Body of pancreas (tissue), 4 donors: ENCODE results near the gene WSB2. TPM values are rescaled to one million over a fixed set of nuclear protein-coding genes. Genes with fewer than 3 reads are reported as not detected.

ENCODE experiments used
- ATAC-seq: fragments of 150-250 bp; one replicate; pipeline ENCODE4 v1.9.1; 2016
- DNase-seq, 4 donors: peaks; one replicate each; pipeline ENCODE4 v3.0.0-alpha.2; 2019
- H3K27ac ChIP-seq, 4 donors: fragments of 200-600 bp; sonication (generic); 1 replicate in 3 of 4; 2 replicates in 1 of 4; pipeline versions ENCODE4 v1.5.1 to v1.6.1; 2016 to 2019; ENCODE audit warnings: mild to moderate bottlenecking in 1 of 4, mixed read lengths in 1 of 4, moderate library complexity in 1 of 4
- H3K27me3 ChIP-seq, 2 donors: fragments of 200-600 bp; sonication (generic); one replicate each; pipeline ENCODE4 v1.6.0; 2016; ENCODE audit warnings: mild to moderate bottlenecking in 1 of 2
- H3K36me3 ChIP-seq, 2 donors: fragments of 200-600 bp; sonication (generic); replicated peaks in 1 of 2; 2 replicates each; pipeline ENCODE4 v1.5.1; 2016; ENCODE audit warnings: low read depth in 2 of 2; ENCODE audit not compliant: insufficient read depth in 1 of 2
- H3K4me1 ChIP-seq: fragments of 200-600 bp; sonication (generic); one replicate; pipeline ENCODE4 v1.6.0; 2016
- H3K4me3 ChIP-seq, 2 donors: fragments of 200-600 bp; sonication (generic); 1 replicate in 1 of 2; 2 replicates in 1 of 2; pipeline ENCODE4 v1.5.1; 2016 to 2019
- H3K9me3 ChIP-seq, 3 donors: fragments of 200-600 bp; sonication (generic); 1 replicate in 2 of 3; 2 replicates in 1 of 3; pipeline ENCODE4 v1.5.1; 2016
- POLR2A ChIP-seq, 3 donors: fragments of 450-650 bp; IDR thresholded peaks; one replicate each; pipeline ENCODE4 v1.6.1; 2016; ENCODE audit warnings: antibody characterized with exemption in 3 of 3, mild to moderate bottlenecking in 2 of 3
- WGBS, 2 donors: methylation state at CpG; one replicate each; pipeline ENCODE4 v1.1.5; 2017; 5-methylcytosine and 5-hydroxymethylcytosine counted together
- intact Hi-C: fragments of 100-400 bp; cut with DNase I; formaldehyde crosslinking; loops from one replicate; pipeline ENCODE4 v1.15.1; 2023
- total RNA-seq, 2 donors: library from RNA; depleted of rRNA; stranded (reverse); fragments of >200 nt; gene quantifications; one replicate each; pipeline ENCODE4 v1.1.0, GENCODE V29; 2016
- TF ChIP-seq, protein P1 (sequence below), 7 experiments: fragments of 450-650 bp in 4 of 7; fragments of 200-600 bp in 3 of 7; sonication (generic) in 3 of 7; IDR thresholded peaks; one replicate each; pipeline ENCODE4 v1.5.1; 2016 to 2019; ENCODE audit warnings: antibody characterized with exemption in 7 of 7

The WSB2 gene
- total RNA-seq, 2 donors from 2014 or later, result 28.7 to 48.0 TPM

DNA sequence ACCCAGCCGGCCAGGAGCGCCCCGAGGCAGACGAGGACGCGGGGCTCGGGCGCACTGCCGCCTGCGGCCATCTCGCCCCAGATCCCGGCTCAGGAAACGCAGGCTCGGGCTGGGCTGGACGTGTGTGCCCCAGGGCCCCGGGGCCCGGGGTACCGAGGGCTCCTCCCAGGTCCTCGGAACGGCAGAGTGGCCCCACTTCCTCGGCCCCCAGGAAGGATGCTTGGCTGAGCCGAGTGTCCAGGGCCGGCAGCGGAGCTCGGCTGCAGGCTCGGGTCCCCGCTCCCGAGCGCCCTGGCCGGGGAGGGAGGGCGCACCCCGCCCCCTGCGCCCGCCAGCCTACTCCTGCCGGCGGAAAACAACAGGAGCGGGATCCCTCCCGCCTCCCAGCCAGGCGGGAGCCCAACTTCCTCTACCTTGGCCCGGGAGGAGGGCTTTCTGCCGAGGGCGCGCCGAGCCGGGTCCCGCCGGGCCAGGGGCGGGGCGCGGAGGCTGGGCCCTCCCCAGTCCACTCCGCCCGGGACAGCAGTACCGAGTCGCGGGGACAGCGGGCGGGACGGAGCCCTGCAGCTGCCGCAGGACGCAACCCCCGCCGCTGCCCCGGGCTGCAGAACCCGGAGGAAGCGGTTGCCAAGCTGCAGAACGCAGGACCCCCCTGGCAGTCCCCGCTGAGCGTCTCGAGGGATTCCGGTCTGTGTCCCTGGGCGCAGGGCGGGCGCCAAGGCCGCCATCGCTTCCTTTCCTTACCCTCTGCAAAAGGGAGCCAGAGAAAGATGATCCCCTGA is 42.8 kb upstream of the WSB2 start, which contains the start of gene VSIG10:
VSIG10 (minus strand) TSS at position 411 of the 782 bp plus-strand sequence; CDS start at position 71, 340 bp downstream.
- intact Hi-C loops, result no loop called here
- H3K27me3 ChIP-seq, result no peaks in the 10 kb centered on the region
- H3K36me3 ChIP-seq, result no peaks in the 10 kb centered on the region
- peaks cover 9% of the 10 kb centered on the region for H3K4me1 ChIP-seq
- peak; percentile 78 to 82 (median 78) for TF ChIP-seq POLR2A (IDR thresholded peaks at IDR 0.05)
- TF ChIP-seq, protein P1, sequence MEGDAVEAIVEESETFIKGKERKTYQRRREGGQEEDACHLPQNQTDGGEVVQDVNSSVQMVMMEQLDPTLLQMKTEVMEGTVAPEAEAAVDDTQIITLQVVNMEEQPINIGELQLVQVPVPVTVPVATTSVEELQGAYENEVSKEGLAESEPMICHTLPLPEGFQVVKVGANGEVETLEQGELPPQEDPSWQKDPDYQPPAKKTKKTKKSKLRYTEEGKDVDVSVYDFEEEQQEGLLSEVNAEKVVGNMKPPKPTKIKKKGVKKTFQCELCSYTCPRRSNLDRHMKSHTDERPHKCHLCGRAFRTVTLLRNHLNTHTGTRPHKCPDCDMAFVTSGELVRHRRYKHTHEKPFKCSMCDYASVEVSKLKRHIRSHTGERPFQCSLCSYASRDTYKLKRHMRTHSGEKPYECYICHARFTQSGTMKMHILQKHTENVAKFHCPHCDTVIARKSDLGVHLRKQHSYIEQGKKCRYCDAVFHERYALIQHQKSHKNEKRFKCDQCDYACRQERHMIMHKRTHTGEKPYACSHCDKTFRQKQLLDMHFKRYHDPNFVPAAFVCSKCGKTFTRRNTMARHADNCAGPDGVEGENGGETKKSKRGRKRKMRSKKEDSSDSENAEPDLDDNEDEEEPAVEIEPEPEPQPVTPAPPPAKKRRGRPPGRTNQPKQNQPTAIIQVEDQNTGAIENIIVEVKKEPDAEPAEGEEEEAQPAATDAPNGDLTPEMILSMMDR (IDR thresholded peaks at IDR 0.05), result peak in 2 of 7 experiments; percentile 16 to 17
- ATAC-seq (peak; percentile 93), DNase-seq (peak; percentile 77 to 85 (median 82))
- H3K4me3 ChIP-seq, result peak within 1 kb of the TSS; percentile 85 to 88
- WGBS, 2 donors, result 0% methylated on average over 3 to 71 of the region's 75 CpGs
- no peaks in the 10 kb centered on the region for H3K9me3 ChIP-seq
- H3K27ac ChIP-seq, result peak within 1 kb of the TSS; percentile 70 to 92 (median 82)

DNA sequence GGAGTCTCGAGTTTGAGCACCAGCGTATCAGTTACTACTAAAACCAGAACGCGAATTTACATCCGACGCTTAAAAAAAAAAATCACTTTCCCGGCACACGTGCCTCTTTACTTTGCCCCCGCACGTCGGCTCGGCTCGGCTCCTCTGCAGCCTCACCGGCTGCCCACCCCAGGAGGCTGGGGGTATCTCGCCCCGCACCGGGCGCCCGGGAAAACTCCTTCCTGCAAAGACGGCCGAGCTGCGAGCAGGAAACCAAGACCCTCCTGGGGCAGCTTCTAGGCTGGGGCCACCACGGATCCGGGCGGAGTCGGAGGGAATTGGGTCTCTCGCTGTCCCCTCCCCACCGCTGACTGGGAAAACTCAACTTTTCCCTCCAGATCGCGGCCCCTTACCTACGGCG is 42.2 kb upstream of the WSB2 start:
- Histone ChIP-seq H3K9me3 (no peaks in the 10 kb centered on the region), H3K27me3 (no peaks in the 10 kb centered on the region), H3K4me1 (peaks cover 14% of the 10 kb centered on the region), H3K27ac (peak overlapping the region; percentile 70 to 92 (median 82)), H3K36me3 (no peaks in the 10 kb centered on the region), H3K4me3 (peak overlapping the region; percentile 85 to 88)
- WGBS, 2 donors, result 0 to 1% methylated on average over 19 to 32 of the region's 32 CpGs
- ATAC-seq (peak; percentile 13), DNase-seq (peak in 2 of 4 donors; percentile 7 to 34)
- TF ChIP-seq POLR2A (IDR thresholded peaks at IDR 0.05), result no peak
- TF ChIP-seq, protein P1 (IDR thresholded peaks at IDR 0.05), result no peak
- intact Hi-C loops, result no loop called here

DNA sequence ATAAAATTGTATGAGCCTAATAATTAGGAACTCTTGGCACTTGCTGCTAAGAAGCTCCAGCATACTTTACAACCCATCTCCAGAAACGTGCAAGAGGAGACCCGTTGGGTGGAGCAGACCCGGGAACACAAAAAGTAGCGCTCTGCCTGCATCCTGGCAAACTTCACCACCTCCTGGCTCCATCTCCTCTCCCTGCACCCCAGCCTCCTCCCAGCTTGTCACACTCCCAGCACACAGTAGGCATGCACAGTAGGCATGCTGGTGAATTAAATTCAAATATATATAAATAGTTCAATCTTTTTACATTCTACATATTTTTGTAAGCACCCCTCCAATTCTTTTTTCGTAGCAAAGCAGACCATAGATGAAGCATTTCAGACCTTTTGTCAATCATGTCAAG is 41.6 kb upstream of the WSB2 start:
- no peak for TF ChIP-seq POLR2A (IDR thresholded peaks at IDR 0.05)
- TF ChIP-seq, protein P1 (IDR thresholded peaks at IDR 0.05), result no peak
- Histone ChIP-seq H3K9me3 (no peaks in the 10 kb centered on the region), H3K36me3 (no peaks in the 10 kb centered on the region), H3K27me3 (no peaks in the 10 kb centered on the region), H3K27ac (peak overlapping the region in 3 of 4 donors; percentile 77 to 92 (median 87)), H3K4me3 (peak overlapping the region in 1 of 2 donors; percentile 85), H3K4me1 (peaks cover 15% of the 10 kb centered on the region)
- ATAC-seq (no peak), DNase-seq (no peak)
- WGBS, 2 donors, result 43 to 44% methylated on average over 5 of the region's 5 CpGs
- intact Hi-C loops, result no loop called here

DNA sequence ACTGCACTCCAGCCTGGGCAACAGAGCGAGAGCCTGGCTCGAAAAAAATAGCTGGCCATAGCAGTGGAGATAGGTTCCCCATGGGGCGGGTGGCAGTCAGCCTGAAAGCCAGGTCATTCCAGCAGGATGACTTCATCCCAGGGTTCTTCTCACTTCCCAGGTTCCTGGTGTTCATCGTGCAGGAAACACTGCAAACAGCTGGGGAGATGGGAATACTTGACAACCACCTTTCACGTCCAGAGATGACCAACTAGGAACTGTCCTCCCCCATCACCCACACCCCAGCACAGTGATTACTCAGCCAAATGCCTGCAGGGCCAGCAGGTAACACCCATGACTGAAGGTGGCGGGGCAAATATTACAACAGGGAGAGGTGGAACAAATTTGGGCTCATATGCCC is 41.1 kb upstream of the WSB2 start:
- H3K4me1 ChIP-seq, result peaks cover 15% of the 10 kb centered on the region
- 60 to 64% methylated on average over 5 to 6 of the region's 6 CpGs for WGBS, 2 donors
- no peaks in the 10 kb centered on the region for H3K9me3 ChIP-seq
- no peaks in the 10 kb centered on the region for H3K27me3 ChIP-seq
- TF ChIP-seq, protein P1 (IDR thresholded peaks at IDR 0.05), result no peak
- no peak for TF ChIP-seq POLR2A (IDR thresholded peaks at IDR 0.05)
- H3K36me3 ChIP-seq, result no peaks in the 10 kb centered on the region
- peak overlapping the region in 3 of 4 donors; percentile 8 to 92 (median 77) for H3K27ac ChIP-seq
- intact Hi-C loops, result no loop called here
- no peak overlapping the region for H3K4me3 ChIP-seq
- DNase-seq (peak in 3 of 4 donors; percentile 18 to 41 (median 31)), ATAC-seq (no peak)
